ENCODE results near the gene BCAS3. TPM values are rescaled to one million over a fixed set of nuclear protein-coding genes. Genes with fewer than 3 reads are reported as not detected.

The BCAS3 gene
- total RNA-seq, 2 donors from 2014 or later = 12.0 to 15.6 TPM

GRCh38 chr17:61299517-61300513, 622.2 kb downstream of the BCAS3 start:
- Histone ChIP-seq H3K4me1 (no peaks in the 10 kb centered on the region), H3K4me3 (no peak overlapping the region), H3K27ac (no peak overlapping the region), H3K27me3 (no peaks in the 10 kb centered on the region), H3K9me3 (no peaks in the 10 kb centered on the region), H3K36me3 (no peaks in the 10 kb centered on the region)
- DNase-seq (ENCODE audit: low spot score) = no peak
- TF ChIP-seq CTCF (IDR thresholded peaks at IDR 0.05) = no peak

GRCh38 chr17:61302953-61303816, 625.5 kb downstream of the BCAS3 start:
- no peak for TF ChIP-seq CTCF (IDR thresholded peaks at IDR 0.05)
- no peaks in the 10 kb centered on the region for H3K27me3 ChIP-seq
- H3K4me1 ChIP-seq = no peaks in the 10 kb centered on the region
- no peaks in the 10 kb centered on the region for H3K36me3 ChIP-seq
- H3K27ac ChIP-seq = no peak overlapping the region
- no peaks in the 10 kb centered on the region for H3K9me3 ChIP-seq
- H3K4me3 ChIP-seq = no peak overlapping the region
- no peak for DNase-seq (ENCODE audit: low spot score)

- no peak for DNase-seq (ENCODE audit: low spot score)
- Histone ChIP-seq H3K36me3 (no peaks in the 10 kb centered on the region), H3K4me1 (no peaks in the 10 kb centered on the region), H3K27me3 (no peaks in the 10 kb centered on the region), H3K9me3 (no peaks in the 10 kb centered on the region), H3K27ac (no peak overlapping the region), H3K4me3 (no peak overlapping the region)
- TF ChIP-seq CTCF (IDR thresholded peaks at IDR 0.05) = no peak
Observed at GRCh38 chr17:61303817-61304096, 626.1 kb downstream of the BCAS3 start.

GRCh38 chr17:61305024-61305423, 627.4 kb downstream of the BCAS3 start:
- Histone ChIP-seq H3K4me3 (no peak overlapping the region), H3K9me3 (no peaks in the 10 kb centered on the region), H3K4me1 (no peaks in the 10 kb centered on the region), H3K27ac (no peak overlapping the region), H3K36me3 (no peaks in the 10 kb centered on the region), H3K27me3 (no peaks in the 10 kb centered on the region)
- DNase-seq (ENCODE audit: low spot score) = no peak
- TF ChIP-seq CTCF (IDR thresholded peaks at IDR 0.05) = no peak

- Histone ChIP-seq H3K4me1 (no peaks in the 10 kb centered on the region), H3K36me3 (no peaks in the 10 kb centered on the region)
Observed at GRCh38 chr17:61306003-61306402, 628.4 kb downstream of the BCAS3 start.

More at GRCh38 chr17:61306003-61306402, 628.4 kb downstream of the BCAS3 start:
- DNase-seq (ENCODE audit: low spot score) = no peak
- Histone ChIP-seq H3K4me3 (no peak overlapping the region), H3K27me3 (no peaks in the 10 kb centered on the region), H3K27ac (no peak overlapping the region), H3K9me3 (no peaks in the 10 kb centered on the region)
- no peak for TF ChIP-seq CTCF (IDR thresholded peaks at IDR 0.05)
